GM12865 (cell line): ENCODE data around the gene FUT1.

Source experiments
- DNase-seq: peaks from one replicate; pipeline ENCODE4 v3.0.0; 2010; ENCODE audit warnings: low read depth
- H3K4me3 ChIP-seq: 2 replicates; pipeline ENCODE4 v1.5.1; 2011; ENCODE audit warnings: mild to moderate bottlenecking, low read depth, low read length, control low read depth
- TF ChIP-seq, protein P1 (sequence below): IDR thresholded peaks from 2 replicates; pipeline ENCODE4 v1.5.1; 2011; ENCODE audit warnings: low read length, control low read depth, low read depth, inconsistent platforms; ENCODE audit not compliant: insufficient read depth; ENCODE audit errors: missing control alignments

FUT1 gene

DNA sequence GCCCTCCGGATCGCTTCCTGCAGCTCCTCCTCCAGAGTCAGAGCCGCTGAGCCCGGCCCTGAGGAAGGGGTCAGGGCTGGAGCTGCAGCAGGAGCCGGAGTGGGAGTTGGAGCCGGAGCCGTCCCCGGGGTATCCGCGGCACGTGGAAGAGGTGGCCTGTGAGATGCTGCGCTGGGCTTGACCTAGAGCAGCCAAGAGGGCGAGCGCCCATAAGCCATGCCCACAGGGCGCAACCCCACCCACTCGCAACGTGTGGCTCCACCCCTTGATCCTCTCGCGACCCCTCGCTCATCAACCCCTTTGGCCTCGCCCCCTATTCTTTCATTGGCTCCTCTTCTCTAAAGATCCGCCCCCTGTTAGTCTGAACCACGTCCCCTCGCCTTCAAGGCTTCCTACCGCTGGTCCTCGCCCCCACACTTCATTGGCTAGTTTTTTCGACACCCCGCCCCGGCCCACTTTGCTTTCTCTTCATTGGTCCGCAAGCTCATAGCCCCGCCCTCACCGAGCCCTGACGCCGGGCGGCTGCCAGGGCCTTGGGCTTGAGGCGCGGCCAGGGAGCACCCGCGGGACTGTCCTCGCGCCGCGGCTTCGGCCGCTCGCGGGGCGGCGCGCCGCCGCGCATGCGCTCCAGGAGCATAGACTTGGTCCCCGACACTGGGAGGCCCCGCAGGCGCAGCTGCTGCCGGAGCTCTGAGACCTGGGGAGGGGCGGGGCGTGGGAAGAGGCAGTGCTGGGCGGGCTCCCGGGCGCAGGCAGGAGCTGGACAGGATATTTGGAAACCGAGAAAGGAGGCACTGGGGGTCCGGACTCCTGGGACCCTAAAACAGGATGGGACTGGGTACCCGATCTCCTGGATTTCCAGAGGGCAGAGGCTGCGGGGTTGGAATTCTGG, 38.3 kb downstream of the FUT1 start:
- peak; percentile 99 for DNase-seq
- TF ChIP-seq, protein P1, sequence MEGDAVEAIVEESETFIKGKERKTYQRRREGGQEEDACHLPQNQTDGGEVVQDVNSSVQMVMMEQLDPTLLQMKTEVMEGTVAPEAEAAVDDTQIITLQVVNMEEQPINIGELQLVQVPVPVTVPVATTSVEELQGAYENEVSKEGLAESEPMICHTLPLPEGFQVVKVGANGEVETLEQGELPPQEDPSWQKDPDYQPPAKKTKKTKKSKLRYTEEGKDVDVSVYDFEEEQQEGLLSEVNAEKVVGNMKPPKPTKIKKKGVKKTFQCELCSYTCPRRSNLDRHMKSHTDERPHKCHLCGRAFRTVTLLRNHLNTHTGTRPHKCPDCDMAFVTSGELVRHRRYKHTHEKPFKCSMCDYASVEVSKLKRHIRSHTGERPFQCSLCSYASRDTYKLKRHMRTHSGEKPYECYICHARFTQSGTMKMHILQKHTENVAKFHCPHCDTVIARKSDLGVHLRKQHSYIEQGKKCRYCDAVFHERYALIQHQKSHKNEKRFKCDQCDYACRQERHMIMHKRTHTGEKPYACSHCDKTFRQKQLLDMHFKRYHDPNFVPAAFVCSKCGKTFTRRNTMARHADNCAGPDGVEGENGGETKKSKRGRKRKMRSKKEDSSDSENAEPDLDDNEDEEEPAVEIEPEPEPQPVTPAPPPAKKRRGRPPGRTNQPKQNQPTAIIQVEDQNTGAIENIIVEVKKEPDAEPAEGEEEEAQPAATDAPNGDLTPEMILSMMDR, result no peak
- peak overlapping the region; percentile 97 for H3K4me3 ChIP-seq

- TF ChIP-seq, protein P1, result no peak
- peak; percentile 30 for DNase-seq
- H3K4me3 ChIP-seq, result peak overlapping the region; percentile 97
Measured at GRCh38 chr19:48713041-48713863, 39.2 kb downstream of the FUT1 start.

DNA sequence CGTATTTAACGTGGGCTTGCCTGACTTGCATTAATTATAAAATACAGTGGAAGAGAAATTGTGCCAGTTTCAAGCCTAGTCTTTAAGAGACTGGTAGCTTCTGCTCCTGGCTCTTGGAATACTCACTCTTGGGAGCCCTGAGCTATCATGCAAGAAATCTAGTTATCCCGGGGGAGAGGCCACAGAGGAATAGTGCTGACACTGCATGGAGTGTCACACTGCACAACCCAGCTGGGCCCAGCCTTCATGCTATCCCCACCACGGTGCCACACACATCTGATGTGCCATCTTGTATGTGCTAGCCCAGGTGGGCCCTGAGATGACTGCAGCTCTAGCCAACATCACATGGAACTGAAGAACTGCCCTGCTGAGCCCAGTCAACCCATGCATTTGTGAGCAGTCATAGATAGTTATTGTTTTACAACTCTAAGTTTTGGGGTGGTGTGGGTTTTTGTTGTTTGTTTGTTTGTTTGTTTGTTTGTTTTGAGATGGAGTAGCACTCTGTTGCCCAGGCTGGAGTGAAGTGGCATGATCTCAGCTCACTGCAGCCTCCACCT, 41.3 kb downstream of the FUT1 start:
- no peak overlapping the region for H3K4me3 ChIP-seq
- DNase-seq, result no peak
- TF ChIP-seq, protein P1, result no peak

GRCh38 chr19:48708471-48708870, 44.0 kb downstream of the FUT1 start:
- no peak for DNase-seq
- no peak overlapping the region for H3K4me3 ChIP-seq
- TF ChIP-seq, protein P1, result no peak

DNA sequence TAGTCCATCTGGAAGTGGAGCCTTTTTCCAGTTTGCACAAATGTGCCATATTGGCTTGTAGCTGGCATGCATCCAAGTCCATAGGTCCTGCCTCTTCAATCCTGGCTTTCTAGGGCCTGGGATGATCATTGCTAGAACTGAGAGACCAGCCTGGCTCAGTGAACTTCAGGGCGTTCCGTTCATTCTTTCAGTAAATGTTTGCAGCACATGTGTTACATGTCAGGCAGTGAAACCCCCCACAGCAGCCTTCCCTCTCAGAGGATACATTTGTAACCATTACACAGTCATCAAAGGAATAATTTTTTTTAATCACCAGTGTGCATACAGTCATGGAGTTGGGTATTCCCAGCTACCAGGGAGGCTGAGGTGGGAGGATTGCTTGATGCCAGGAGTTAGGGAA, 47.0 kb downstream of the FUT1 start:
- no peak overlapping the region for H3K4me3 ChIP-seq
- no peak for DNase-seq
- TF ChIP-seq, protein P1, result no peak

DNA sequence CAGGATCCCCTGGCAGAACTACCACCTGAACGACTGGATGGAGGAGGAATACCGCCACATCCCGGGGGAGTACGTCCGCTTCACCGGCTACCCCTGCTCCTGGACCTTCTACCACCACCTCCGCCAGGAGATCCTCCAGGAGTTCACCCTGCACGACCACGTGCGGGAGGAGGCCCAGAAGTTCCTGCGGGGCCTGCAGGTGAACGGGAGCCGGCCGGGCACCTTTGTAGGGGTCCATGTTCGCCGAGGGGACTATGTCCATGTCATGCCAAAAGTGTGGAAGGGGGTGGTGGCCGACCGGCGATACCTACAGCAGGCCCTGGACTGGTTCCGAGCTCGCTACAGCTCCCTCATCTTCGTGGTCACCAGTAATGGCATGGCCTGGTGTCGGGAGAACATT, 49.1 kb downstream of the FUT1 start:
- DNase-seq, result no peak
- TF ChIP-seq, protein P1, result no peak
- H3K4me3 ChIP-seq, result no peak overlapping the region
